ENCODE results near the gene CFL2. TPM values are rescaled to one million over a fixed set of nuclear protein-coding genes. Genes with fewer than 3 reads are reported as not detected.

Gene CFL2
- total and polyA plus RNA-seq, 2 of the 13 experiments (the other 11 are each of a cell fraction or from before 2014, with no cell fraction given), result 114 to 158 TPM

DNA sequence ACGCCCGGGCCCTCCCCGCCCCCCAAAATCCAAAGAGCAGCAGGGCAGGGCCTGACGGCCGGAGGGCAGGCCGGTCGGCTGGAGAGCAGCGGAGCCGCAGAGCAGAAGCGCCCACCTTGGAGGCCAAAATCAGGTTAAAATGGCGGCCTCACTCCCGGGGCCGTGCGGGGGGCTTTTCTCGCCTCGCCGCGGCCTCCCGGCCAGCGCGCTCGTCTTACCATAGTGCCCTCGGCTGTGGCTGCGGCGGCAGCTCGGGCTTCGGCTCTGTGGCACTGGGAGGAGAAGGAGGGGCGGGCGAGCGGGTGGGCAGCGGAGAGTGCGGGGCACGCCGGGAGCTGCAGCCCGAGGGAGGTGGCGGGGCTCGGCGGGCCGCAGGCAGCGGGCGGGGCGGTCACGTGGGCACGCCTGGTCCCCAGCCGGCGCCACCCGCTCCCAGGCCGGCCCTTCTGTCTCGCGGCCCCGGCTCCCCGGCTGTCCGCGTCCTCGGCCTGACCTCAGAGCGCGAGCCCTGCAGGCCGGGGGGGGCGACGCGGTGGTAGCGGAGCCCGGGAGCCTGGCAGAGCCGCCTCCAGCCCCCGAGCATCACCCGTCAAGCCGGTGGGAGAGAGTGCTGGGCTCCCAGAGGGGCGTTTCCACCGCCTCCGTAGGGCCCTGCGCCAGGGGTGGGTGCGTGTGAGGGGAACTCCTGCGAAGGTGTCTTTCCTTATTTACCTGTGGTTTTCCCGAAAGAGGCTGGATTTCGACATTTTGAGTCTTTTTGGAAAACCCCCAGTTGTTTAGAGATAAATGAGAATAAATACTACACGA is at the start of gene CFL2 (continued):
- TF ChIP-seq, protein P1, sequence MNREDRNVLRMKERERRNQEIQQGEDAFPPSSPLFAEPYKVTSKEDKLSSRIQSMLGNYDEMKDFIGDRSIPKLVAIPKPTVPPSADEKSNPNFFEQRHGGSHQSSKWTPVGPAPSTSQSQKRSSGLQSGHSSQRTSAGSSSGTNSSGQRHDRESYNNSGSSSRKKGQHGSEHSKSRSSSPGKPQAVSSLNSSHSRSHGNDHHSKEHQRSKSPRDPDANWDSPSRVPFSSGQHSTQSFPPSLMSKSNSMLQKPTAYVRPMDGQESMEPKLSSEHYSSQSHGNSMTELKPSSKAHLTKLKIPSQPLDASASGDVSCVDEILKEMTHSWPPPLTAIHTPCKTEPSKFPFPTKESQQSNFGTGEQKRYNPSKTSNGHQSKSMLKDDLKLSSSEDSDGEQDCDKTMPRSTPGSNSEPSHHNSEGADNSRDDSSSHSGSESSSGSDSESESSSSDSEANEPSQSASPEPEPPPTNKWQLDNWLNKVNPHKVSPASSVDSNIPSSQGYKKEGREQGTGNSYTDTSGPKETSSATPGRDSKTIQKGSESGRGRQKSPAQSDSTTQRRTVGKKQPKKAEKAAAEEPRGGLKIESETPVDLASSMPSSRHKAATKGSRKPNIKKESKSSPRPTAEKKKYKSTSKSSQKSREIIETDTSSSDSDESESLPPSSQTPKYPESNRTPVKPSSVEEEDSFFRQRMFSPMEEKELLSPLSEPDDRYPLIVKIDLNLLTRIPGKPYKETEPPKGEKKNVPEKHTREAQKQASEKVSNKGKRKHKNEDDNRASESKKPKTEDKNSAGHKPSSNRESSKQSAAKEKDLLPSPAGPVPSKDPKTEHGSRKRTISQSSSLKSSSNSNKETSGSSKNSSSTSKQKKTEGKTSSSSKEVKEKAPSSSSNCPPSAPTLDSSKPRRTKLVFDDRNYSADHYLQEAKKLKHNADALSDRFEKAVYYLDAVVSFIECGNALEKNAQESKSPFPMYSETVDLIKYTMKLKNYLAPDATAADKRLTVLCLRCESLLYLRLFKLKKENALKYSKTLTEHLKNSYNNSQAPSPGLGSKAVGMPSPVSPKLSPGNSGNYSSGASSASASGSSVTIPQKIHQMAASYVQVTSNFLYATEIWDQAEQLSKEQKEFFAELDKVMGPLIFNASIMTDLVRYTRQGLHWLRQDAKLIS (CRISPR knock-in tag; IDR thresholded peaks at IDR 0.05), result 0 out of 2 replicates have a peak, but pooled peaks have one; percentile 60
- TF ChIP-seq GLI4 (CRISPR knock-in tag; IDR thresholded peaks at IDR 0.05; ENCODE audit: borderline replicate concordance) (peak; percentile 78; the same call in 1 of the 2 replicates), ZBTB20 (CRISPR knock-in tag; IDR thresholded peaks at IDR 0.05; ENCODE audit: borderline replicate concordance, low read depth) (peak; percentile 58; the same call in 1 of the 2 replicates), MXD4 (CRISPR knock-in tag; IDR thresholded peaks at IDR 0.05) (peak; percentile 91), ZNF317 (CRISPR knock-in tag; IDR thresholded peaks at IDR 0.05) (peak; percentile 88), KDM5A (IDR thresholded peaks at IDR 0.05; ENCODE audit: borderline replicate concordance, low read length) (peak; percentile 55; the same call in 1 of the 2 replicates), FOXK2 (IDR thresholded peaks at IDR 0.05) (no peak), ZNF773 (CRISPR knock-in tag; IDR thresholded peaks at IDR 0.05; ENCODE audit: borderline replicate concordance) (peak; percentile 85; the same call in 1 of the 2 replicates), MED13 (CRISPR knock-in tag; IDR thresholded peaks at IDR 0.05) (peak; percentile 89), ZFP36L1 (CRISPR knock-in tag; IDR thresholded peaks at IDR 0.05) (peak; percentile 89), ZSCAN12 (CRISPR knock-in tag; IDR thresholded peaks at IDR 0.05) (no peak)
- TF ChIP-seq, protein P2, sequence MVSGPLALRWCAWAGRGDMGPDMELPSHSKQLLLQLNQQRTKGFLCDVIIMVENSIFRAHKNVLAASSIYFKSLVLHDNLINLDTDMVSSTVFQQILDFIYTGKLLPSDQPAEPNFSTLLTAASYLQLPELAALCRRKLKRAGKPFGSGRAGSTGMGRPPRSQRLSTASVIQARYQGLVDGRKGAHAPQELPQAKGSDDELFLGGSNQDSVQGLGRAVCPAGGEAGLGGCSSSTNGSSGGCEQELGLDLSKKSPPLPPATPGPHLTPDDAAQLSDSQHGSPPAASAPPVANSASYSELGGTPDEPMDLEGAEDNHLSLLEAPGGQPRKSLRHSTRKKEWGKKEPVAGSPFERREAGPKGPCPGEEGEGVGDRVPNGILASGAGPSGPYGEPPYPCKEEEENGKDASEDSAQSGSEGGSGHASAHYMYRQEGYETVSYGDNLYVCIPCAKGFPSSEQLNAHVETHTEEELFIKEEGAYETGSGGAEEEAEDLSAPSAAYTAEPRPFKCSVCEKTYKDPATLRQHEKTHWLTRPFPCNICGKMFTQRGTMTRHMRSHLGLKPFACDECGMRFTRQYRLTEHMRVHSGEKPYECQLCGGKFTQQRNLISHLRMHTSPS (CRISPR knock-in tag; IDR thresholded peaks at IDR 0.05; ENCODE audit: low read depth), result peak; percentile 94
- TF ChIP-seq, protein P3, sequence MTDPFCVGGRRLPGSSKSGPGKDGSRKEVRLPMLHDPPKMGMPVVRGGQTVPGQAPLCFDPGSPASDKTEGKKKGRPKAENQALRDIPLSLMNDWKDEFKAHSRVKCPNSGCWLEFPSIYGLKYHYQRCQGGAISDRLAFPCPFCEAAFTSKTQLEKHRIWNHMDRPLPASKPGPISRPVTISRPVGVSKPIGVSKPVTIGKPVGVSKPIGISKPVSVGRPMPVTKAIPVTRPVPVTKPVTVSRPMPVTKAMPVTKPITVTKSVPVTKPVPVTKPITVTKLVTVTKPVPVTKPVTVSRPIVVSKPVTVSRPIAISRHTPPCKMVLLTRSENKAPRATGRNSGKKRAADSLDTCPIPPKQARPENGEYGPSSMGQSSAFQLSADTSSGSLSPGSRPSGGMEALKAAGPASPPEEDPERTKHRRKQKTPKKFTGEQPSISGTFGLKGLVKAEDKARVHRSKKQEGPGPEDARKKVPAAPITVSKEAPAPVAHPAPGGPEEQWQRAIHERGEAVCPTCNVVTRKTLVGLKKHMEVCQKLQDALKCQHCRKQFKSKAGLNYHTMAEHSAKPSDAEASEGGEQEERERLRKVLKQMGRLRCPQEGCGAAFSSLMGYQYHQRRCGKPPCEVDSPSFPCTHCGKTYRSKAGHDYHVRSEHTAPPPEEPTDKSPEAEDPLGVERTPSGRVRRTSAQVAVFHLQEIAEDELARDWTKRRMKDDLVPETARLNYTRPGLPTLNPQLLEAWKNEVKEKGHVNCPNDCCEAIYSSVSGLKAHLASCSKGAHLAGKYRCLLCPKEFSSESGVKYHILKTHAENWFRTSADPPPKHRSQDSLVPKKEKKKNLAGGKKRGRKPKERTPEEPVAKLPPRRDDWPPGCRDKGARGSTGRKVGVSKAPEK (CRISPR knock-in tag; IDR thresholded peaks at IDR 0.05; ENCODE audit: borderline replicate concordance), result 0 out of 2 replicates have a peak, but pooled peaks have one; percentile 55
- TF ChIP-seq, protein P4, sequence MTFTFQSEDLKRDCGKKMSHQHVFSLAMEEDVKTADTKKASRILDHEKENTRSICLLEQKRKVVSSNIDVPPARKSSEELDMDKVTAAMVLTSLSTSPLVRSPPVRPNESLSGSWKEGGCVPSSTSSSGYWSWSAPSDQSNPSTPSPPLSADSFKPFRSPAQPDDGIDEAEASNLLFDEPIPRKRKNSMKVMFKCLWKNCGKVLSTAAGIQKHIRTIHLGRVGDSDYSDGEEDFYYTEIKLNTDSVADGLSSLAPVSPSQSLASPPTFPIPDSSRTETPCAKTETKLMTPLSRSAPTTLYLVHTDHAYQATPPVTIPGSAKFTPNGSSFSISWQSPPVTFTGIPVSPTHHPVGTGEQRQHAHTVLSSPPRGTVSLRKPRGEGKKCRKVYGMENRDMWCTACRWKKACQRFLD (CRISPR knock-in tag; IDR thresholded peaks at IDR 0.05; ENCODE audit: borderline replicate concordance), result peak; percentile 87; the same call in 1 of the 2 replicates
- TF ChIP-seq, protein P5, sequence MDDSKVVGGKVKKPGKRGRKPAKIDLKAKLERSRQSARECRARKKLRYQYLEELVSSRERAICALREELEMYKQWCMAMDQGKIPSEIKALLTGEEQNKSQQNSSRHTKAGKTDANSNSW (CRISPR knock-in tag; IDR thresholded peaks at IDR 0.05; ENCODE audit: borderline replicate concordance), result no peak
- TF ChIP-seq, protein P6, sequence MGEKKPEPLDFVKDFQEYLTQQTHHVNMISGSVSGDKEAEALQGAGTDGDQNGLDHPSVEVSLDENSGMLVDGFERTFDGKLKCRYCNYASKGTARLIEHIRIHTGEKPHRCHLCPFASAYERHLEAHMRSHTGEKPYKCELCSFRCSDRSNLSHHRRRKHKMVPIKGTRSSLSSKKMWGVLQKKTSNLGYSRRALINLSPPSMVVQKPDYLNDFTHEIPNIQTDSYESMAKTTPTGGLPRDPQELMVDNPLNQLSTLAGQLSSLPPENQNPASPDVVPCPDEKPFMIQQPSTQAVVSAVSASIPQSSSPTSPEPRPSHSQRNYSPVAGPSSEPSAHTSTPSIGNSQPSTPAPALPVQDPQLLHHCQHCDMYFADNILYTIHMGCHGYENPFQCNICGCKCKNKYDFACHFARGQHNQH (CRISPR knock-in tag; IDR thresholded peaks at IDR 0.05), result peak; percentile 27; the same call in 1 of the 2 replicates

Measured in HepG2 (cell line).